ENCODE measurements around the gene CDC42BPA. TPM values are rescaled to one million over a fixed set of nuclear protein-coding genes. Genes with fewer than 3 reads are reported as not detected.

The CDC42BPA gene
- total and polyA plus RNA-seq, 2 of the 13 experiments (the other 11 are each of a cell fraction or from before 2014, with no cell fraction given) = 6.5 to 16.0 TPM

DNA sequence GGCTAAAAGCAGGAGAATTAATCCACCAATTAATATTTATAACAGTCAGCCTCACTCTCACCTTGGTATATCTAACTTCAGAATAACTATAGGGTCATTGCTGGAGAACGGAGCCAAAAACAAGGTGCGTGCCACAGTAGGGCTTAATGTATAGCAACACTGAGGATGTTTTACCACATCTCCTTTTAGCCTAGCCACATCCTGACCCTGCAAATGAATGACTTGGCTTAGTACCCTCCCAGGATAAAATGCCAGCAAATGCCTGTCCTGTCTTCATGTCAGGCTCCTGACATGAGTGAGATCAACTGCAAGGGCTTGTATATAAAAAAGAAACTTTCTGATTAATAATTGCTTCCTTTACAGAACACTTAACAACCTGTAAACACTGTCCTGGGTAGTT is 2.7 kb upstream of the CDC42BPA start (continued):
- TF ChIP-seq FIP1L1 (IDR thresholded peaks at IDR 0.05; ENCODE audit: borderline replicate concordance, insufficient read depth, low read depth, low read length) = no peak

DNA sequence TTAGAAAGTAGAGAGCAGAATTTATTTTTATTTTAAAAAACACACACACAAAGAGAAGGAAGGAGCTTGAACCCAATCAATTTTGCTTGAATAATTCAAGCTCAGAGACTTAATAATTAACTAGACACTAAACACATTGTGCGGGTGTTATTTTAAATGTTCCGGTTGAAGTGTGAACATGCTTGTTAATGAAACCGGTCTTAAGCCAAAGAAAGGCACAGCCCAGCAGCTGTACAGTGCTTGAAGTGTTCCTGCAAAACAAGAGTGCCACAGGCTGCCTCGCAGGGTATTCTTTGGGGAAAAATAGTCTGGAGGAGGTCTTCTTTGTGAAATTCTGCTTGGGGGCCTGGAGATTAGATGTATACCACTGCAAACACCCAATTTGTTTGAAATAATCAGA is 2.2 kb upstream of the CDC42BPA start:
- WGBS (ENCODE audit: low lambda C conversion rate) = 23% methylated on average over 4 of the region's 4 CpGs

DNA sequence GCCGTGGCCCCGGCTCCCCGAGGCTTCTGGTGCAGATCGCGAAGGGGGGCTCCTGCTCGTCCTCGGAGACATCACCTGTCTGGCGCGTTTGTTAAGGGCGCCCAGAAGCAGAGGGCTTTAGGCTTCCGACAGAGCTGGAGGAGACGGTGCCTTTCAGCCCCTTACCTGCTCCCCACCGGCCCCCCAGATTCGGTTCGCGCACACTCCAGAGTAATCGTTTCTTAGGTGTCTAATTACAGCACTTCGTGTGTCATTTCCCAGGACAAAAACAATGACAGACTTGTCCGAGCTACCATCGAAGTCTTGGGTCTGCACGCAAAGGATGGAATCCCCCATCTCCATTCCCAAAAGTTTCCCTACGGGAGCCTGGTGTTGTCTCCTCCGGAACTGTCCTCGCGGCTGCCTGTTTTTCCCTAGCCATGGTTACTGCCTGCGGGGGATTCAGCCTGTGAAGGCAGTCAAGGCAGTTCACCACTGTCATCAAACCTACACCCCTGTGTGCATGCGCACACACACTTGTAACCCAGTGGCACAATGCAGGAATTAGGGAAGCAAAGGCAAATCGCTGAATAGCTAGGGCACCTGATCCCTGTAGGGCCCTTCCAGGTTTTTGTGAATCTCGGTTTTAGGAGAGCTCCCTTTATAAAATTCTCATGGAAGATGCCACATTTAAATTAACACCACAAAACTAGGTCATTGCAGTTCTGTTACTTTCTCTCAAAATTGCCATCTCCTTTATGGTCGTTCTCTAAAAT is 738 bp upstream of the CDC42BPA start:
- ChIA-PET POLR2A (interaction anchor here (0.7 to 1.8 kb wide), 4 partner anchors 10 to 416 kb away, joined by 3 to 9 read pairs (median 6); partner anchors contain the start of genes JMJD4 and SNAP47), CTCF (ENCODE audit: low intra/inter-chr PET ratio, low total read pairs) (interaction anchor here (2.3 kb wide), 1 partner anchor 84 kb away, joined by 5 read pairs; no protein-coding TSS in a partner anchor)
- Histone ChIP-seq H3K9me3 (ENCODE audit: low read length) (no peaks in the 10 kb centered on the region), H3K4me1 (ENCODE audit: insufficient read depth, low read length) (peaks cover 9% of the 10 kb centered on the region), H3K36me3 (replicated peaks in 1 of 2; ENCODE audit: control insufficient read depth in 1 of 2, insufficient read depth in 2 of 2, low read length in 2 of 2) (no peaks in the 10 kb centered on the region), H3K27ac (ENCODE audit: extremely low read length, insufficient read depth, low read length) (peak overlapping the region; percentile 58), H3K27me3 (ENCODE audit: control insufficient read depth in 1 of 2, insufficient read depth in 2 of 2, low read length in 2 of 2) (peaks cover 0 to 22% of the 10 kb centered on the region in 2 experiments; a peak in 3 of 5 replicates), H3K9ac (ENCODE audit: insufficient read depth, low read depth, low read length) (peak overlapping the region; percentile 83), H3K4me3 (replicated peaks in 1 of 3; ENCODE audit: insufficient read depth in 1 of 3, low read depth in 2 of 3, low read length in 3 of 3) (peak overlapping the region; percentile 89 to 96 (median 91)), H4K20me1 (ENCODE audit: insufficient read depth, low read length) (peaks cover 14% of the 10 kb centered on the region), H2AFZ (ENCODE audit: low read length) (peak overlapping the region; percentile 35), H3K79me2 (ENCODE audit: insufficient read depth, low read length) (peaks cover 36% of the 10 kb centered on the region), H3K4me2 (ENCODE audit: low read depth, low read length) (peak overlapping the region; percentile 91)
- DNase-seq (ENCODE audit: low spot score) = peak; percentile 45
- peak; percentile 76 for FAIRE-seq
- peak; percentile 66 for ATAC-seq
- TSS peak; percentile 63 for BruUV-seq (replicated peaks)
- 7% methylated on average over 9 of the region's 30 CpGs for WGBS (ENCODE audit: low lambda C conversion rate)
- intact Hi-C loops (cut with micrococcal nuclease; ENCODE audit: unreplicated experiment) (loop anchor here (5.0 to 10.0 kb wide), 2 partner anchors 118 to 154 kb away; no protein-coding TSS in a partner anchor), in situ Hi-C loops (cut with HindIII; ENCODE audit: extremely low pct_ligation_motif_present, low pct_unique_long_range_greater_than_20kb) (loop anchor here (5.0 kb wide), 1 partner anchor 118 kb away; no protein-coding TSS in a partner anchor)
- TF ChIP-seq LCORL (IDR thresholded peaks at IDR 0.05) (no peak), LCORL (CRISPR knock-in tag; IDR thresholded peaks at IDR 0.05) (peak; percentile 61; the same call in 1 of the 2 replicates), ZNF775 (CRISPR knock-in tag; IDR thresholded peaks at IDR 0.05; ENCODE audit: borderline replicate concordance) (no peak), ZNF230 (CRISPR knock-in tag; IDR thresholded peaks at IDR 0.05) (0 out of 2 replicates have a peak, but pooled peaks have one; percentile 29), MBNL3 (CRISPR knock-in tag; conservative IDR thresholded peaks at IDR 0.05) (no peak), REXO4 (CRISPR knock-in tag; IDR thresholded peaks at IDR 0.05; ENCODE audit: borderline replicate concordance) (peak; percentile 14; the same call in 1 of the 2 replicates), TARDBP (CRISPR knock-in tag; IDR thresholded peaks at IDR 0.05) (0 out of 2 replicates have a peak, but pooled peaks have one; percentile 11)

More for the DNA sequence above, 2.2 kb upstream of the CDC42BPA start:
- Histone ChIP-seq H2AFZ (ENCODE audit: low read length) (no peak overlapping the region), H3K27me3 (ENCODE audit: control insufficient read depth in 1 of 2, insufficient read depth in 2 of 2, low read length in 2 of 2) (peaks cover 0 to 22% of the 10 kb centered on the region in 2 experiments; a peak in 3 of 5 replicates), H3K79me2 (ENCODE audit: insufficient read depth, low read length) (peaks cover 22% of the 10 kb centered on the region), H3K9me3 (ENCODE audit: low read length) (no peaks in the 10 kb centered on the region), H3K36me3 (replicated peaks in 1 of 2; ENCODE audit: control insufficient read depth in 1 of 2, insufficient read depth in 2 of 2, low read length in 2 of 2) (no peaks in the 10 kb centered on the region), H3K4me2 (ENCODE audit: low read depth, low read length) (no peak overlapping the region), H3K27ac (ENCODE audit: extremely low read length, insufficient read depth, low read length) (no peak overlapping the region), H3K4me1 (ENCODE audit: insufficient read depth, low read length) (peaks cover 9% of the 10 kb centered on the region), H4K20me1 (ENCODE audit: insufficient read depth, low read length) (peaks cover 4% of the 10 kb centered on the region), H3K4me3 (replicated peaks in 1 of 3; ENCODE audit: insufficient read depth in 1 of 3, low read depth in 2 of 3, low read length in 3 of 3) (no peak overlapping the region), H3K9ac (ENCODE audit: insufficient read depth, low read depth, low read length) (no peak overlapping the region)
- no peak for DNase-seq (ENCODE audit: low spot score)
- no peak for ATAC-seq
- no peak for TF ChIP-seq RBM39 (IDR thresholded peaks at IDR 0.05; ENCODE audit: low read depth, low read length, poor library complexity, severe bottlenecking)
- TF ChIP-seq ZKSCAN5 (CRISPR knock-in tag; IDR thresholded peaks at IDR 0.05) = no peak
- TF ChIP-seq ZNF773 (CRISPR knock-in tag; IDR thresholded peaks at IDR 0.05; ENCODE audit: borderline replicate concordance) = no peak
- no peak for TF ChIP-seq BRCA1 (CRISPR knock-in tag; IDR thresholded peaks at IDR 0.05)
- no peak for TF ChIP-seq LCORL (IDR thresholded peaks at IDR 0.05)
- no peak for TF ChIP-seq LCORL (CRISPR knock-in tag; IDR thresholded peaks at IDR 0.05)
- POLR2A ChIA-PET = no interaction called here
- in situ Hi-C loops (cut with HindIII; ENCODE audit: extremely low pct_ligation_motif_present, low pct_unique_long_range_greater_than_20kb) (no loop called here), intact Hi-C loops (cut with micrococcal nuclease; ENCODE audit: unreplicated experiment) (no loop called here)
- no TSS peak for BruUV-seq (replicated peaks)
- CTCF ChIA-PET (ENCODE audit: low intra/inter-chr PET ratio, low total read pairs) = no interaction called here
- no peak for FAIRE-seq
